GM18867 (cell line): ENCODE data around the gene NPIPA1.
"Not testable (repeated sequence)": the region's sequence is repeated elsewhere in the genome, so short reads cannot be mapped to it uniquely, and the experiment has no call there.

Experiments used
- ATAC-seq: cut with Tn5 transposase; IDR thresholded peaks from one replicate; pipeline ENCODE4 v1.9.1; 2021; ENCODE audit warnings: mild to moderate bottlenecking, moderate library complexity; ENCODE audit not compliant: unreplicated experiment

Gene NPIPA1

DNA sequence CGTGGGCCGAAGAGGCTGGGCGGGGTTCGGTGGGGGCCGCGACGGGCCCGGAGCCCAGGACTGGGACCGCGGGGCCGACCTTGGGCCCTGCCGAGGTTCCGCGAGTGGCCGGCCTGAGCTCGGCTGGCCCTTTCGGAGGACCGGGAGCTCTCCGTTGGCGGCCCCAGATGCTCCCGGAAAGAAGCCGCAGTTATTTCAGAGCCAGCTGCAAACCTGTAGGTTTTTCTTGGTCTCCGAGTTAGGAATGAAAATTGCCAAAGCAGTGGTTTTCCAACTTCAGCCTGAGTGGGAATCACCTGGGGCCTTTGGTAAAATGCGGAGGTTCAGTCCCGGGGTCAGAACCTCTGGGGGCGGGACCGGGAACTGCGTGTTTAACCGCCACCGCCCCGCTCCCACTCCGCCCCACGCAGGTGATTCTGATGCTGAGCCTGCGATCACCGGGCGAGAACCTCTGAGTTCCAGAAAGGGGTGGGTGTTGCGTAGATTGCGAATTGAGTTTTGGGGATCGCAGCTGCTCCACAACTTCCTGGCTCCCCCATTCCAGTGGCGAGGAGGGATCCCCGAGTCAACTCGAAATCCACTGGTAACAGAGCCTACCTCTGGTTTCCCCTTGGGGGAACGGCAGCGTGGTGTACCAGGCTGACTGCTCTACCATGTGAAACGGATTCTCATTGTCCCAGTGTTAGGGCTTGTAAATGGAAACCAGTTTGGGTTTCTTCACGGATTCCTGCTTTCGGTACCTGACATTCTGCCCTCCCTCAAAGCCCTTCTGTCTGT is 38.4 kb downstream of the NPIPA1 start:
- ATAC-seq, result peak; percentile 22

DNA sequence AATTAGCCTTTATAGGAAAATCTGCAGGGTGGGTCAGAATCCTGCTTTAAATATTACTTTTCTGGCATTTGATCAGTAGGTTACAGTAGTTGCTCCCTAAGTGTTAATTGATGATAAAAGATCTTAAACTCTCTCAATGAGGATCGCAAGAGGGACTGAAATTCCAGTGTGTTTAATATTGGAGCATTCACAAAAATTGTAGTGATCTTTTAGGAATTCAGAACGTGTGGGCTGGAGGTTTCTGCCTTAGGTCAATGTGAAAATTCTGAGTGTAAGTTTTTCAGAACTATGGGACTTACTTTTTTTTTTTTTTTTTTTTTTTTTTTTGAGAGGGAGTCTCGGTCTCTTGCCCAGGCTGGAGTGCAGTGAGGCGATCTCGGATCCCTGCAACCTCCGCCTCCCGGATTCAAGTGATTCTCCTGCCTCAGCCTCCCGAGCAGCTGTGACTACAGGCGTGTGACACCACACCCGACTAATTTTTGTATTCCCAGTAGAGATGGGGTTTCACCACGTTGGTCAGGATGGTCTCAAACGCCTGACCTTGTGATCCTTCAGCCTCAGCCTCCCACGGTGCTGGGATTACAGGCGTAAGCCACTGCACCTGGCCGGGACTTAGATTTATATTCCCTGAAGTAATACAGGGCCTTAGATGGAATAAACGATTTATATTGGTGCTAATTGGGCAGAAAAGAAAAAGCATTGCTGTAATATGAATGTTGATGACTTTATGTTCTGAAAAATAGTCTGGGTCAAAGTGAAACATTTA is 39.9 kb downstream of the NPIPA1 start:
- not testable (repeated sequence) for ATAC-seq

DNA sequence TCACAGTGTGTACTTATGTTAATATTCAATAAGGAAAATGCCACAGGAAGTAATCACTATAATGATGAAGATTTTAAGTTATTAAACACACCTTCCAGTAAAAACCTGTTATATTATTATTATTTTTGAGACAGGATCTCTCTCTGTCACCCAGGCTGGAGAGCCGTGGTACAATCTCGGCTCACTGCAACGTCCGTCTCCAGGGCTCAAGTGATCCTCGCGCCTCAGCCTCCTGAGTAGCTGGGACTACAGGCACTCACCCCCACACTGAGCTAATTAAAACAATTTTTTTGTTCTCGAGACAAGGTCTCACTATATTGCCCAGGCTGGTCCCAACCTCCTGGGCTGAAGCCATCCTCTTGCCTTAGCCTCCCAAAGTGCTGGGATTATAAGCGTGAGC is 41.0 kb downstream of the NPIPA1 start:
- not testable (repeated sequence) for ATAC-seq

DNA sequence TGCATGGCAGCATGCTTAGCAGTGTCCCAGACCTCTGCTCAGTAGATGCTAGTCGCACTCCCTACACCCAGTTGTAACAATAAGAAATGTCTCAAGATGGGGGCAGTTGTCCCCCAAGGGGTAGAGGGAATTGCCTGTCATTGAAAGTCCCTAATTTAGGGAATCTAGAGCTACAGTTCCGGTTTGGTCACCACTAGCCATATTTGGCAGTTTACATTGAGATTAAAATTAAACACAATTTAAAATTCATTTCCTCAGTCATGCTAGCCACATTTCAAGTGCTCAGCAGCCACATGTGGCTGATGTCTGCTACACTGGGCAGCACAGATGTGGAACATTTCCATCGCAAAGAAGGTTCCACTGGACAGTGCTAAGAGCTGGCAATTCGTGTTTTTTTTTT is 41.7 kb downstream of the NPIPA1 start:
- ATAC-seq, result not testable (repeated sequence)

DNA sequence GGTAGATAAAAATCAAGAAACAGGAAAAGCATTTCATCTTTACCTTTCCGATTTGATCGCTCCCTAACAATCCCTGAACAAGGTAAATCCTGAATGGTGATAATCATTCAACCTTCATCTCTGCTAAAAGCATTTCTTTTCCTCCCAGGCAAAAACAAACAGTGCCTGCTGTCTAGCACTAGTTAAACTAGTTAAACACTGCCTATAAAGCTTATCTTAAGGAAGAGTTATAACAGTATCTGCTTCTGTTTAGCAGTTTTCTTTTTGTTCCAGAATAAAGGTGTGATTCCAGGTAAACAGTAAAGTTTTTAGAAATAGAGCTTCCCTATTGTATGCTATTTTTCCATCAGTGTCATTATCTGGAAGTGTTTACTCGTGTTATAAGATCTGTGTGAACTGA is 44.0 kb downstream of the NPIPA1 start:
- ATAC-seq, result not testable (repeated sequence)

DNA sequence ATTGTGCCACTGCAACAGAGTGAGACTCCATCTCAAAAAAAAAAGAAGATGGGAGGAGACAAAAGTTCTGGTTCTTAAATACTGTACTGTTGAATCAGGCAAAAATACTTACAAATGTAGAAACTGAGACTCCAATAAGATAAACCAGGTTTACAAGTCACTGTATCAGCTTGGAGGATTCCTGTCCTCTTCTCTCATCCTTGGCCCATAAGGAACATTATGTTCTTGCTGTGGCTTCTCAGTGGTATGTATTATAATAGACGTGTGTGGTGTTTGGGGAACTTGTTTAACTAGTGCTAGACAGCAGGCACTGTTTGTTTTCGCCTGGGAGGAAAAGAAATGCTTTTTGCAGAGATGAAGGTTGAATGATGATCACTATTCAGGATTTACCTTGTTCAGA is 45.3 kb downstream of the NPIPA1 start:
- ATAC-seq, result not testable (repeated sequence)

DNA sequence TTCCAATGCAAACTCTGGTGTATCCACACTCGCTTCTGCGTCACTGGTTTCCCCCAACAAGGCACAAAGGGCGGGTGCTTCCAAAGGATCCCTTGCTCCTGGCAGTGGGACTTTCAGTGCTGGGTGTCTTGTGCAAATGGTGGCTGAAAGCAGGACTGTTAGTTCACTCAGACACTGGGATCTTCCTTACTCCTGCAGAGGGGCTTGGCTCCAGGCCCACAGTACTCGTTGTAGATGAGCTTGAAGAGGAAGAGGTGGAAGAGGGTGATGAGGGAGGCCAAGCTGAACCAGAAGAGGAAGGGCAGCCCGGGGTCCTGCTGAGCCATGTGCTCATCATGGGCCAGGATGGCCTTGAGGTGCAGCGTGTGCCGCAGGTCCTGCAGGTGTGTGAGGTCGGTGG is 50.8 kb downstream of the NPIPA1 start:
- not testable (repeated sequence) for ATAC-seq

DNA sequence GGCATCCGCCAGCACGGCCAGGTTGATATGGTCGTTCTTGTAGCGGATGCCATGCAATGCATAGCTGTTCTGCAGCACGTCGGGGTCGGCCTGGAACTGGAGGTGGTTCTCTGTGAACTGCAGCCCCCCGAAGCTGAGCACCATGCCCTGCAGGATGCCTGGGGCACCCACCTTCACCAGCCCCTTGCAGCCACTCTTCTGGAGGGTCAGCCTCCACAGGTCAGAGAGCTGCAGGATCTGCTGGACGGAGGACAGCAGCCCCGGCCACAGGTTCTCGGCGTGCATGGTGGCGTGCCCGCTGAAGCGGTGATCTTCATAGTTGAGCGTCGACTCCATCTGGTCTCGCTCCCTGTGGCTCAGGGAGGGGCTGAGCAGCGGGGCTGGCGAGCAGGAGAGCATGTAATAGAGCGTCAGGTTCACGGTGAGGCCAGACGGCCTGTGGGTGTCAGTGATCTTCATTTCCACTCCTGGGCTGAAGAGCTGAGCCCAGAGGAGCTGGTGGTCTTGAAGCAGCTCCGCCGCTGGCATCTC is 51.5 kb downstream of the NPIPA1 start:
- ATAC-seq, result peak; percentile 37

DNA sequence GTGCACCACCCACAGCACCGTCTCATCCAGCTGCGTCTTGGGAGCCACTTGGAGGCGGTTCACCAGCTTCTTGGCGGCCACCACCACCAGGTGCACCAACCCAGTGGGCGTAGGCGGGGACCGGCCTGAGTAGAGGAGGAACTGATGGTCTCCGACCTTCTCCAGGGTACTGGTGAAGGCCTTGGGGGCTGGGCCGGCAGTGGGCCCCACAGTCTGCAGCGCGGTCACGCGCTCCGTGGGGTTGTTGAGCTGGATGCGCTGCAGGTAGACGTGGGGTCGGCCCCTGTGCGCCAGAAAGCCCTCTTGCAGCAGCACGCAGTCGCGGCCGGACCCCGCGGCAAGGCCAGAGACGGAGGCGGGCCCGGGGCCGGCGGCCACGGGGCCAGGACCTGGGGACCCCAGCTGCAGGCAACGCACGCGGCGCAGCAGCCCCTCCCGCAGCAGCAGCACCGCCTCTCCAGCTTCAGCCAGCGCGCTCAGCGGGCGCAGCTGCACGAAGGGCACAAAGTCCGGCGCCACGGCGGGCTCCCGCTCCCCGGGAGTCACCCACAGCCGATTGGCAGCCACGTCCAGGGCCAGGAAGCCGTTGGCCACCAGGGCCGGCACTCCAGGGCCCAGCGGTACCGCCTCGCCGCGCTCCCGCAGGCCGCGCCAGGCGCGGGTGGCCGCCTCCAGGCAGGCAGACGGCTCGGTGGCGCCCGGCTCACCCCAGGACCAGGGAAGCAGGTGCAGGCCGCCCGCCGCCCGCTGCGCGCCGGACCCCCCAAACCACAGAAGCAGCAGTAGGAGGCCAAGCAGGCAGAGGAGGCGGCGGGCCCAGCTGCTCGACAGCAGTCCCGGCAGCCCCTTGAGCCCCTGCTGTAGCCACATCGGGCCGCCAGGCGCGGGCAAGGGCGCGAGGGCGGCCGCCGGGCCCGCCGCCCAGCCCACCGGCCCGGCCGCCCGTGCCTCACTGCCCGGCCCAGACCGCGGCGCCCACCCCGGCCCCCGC is 52.3 kb downstream of the NPIPA1 start:
- ATAC-seq, result not testable (repeated sequence)

DNA sequence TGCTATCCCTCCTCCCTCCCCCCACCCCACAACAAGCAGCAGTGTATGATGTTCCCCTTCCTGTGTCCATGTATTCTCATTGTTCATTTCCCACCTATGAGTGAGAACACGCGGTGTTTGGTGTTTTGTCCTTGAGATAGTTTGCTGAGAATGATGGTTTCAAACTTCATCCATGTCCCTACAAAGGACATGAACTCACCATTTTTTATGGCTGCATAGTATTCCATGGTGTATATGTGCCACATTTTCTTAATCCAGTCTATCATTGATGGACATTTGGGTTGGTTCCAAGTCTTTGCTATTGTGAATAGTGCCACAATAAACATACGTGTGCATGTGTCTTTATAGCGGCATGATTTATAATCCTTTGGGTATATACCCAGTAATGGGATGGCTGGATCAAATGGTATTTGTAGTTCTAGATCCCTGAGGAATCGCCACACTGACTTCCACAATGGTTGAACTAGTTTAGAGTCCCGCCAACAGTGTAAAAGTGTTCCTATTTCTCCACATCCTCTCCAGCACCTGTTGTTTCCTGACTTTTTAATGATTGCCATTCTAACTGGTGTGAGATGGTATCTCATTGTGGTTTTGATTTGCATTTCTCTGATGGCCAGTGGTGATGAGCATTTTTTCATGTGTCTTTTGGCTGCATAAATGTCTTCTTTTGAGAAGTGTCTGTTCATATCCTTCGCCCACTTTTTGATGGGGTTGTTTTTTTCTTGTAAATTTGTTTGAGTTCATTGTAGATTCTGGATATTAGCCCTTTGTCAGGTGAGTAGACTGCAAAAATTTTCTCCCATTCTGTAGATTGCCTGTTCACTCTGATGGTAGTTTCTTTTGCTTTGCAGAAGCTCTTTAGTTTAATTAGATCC is 56.3 kb downstream of the NPIPA1 start:
- ATAC-seq, result not testable (repeated sequence)

DNA sequence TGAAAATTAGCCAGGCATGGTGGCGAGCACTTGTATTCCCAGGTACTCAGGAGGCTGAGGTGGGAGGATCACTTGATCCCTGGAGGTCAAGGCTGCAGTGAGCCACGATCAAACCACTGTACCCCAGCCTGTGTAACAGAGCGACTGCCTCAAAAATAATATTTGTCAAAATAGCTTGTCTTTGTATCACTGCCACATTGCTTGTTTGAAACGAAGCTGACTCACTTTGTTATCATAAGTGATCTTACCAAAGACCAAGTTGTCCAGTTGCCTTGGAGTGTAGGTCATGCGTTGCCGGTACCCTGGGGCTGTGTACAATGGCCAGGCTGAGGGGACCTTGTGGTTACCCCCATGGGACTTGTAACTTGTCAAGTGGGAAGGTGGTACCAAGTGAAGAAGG is 59.5 kb downstream of the NPIPA1 start:
- not testable (repeated sequence) for ATAC-seq

DNA sequence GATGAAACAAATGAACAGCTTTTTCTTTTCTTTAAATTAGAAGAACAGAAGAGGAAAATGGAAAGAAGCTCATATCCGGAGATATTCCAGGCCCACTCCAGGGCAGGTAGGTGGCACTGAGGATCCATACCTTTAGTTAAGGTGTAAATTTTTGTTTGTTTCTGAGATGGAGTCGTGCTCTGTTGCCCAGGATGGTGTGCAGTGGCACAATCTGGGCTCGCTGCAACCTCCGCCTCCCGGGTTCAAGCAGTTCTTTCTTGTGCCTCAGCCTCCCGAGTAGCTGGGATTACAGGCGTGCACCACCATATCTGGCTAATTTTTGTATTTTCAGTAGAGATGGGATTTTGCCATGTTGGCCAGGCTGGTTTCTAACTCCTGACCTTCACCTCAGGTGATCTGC is 61.1 kb downstream of the NPIPA1 start:
- not testable (repeated sequence) for ATAC-seq

DNA sequence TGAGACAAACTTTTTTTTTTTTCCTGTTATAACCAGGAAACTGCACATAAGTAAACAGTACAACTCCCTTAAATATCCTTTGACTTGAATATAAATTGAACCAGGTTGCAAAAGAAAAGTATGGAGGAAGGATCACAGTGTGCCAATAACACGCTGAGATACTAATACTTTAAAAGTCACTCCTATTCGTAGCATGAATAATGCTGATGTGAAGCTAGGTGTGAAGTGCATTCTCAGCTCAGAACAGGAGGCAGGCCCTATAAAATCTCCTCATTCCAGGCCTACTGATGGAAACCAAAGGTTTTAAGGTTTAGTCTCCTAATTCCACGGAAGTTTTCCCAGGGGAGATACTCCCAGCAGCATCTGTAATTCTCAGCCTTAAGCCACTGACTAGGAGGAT is 62.6 kb downstream of the NPIPA1 start:
- ATAC-seq, result not testable (repeated sequence)
